Hepatocyte (in vitro differentiated cells): ENCODE measurements around the gene DNMT3B. TPM values are rescaled to one million over a fixed set of nuclear protein-coding genes. Genes with fewer than 3 reads are reported as not detected.
"Not testable (repeated sequence)": the region's sequence is repeated elsewhere in the genome, so short reads cannot be mapped to it uniquely, and the experiment has no call there.

Experiments
- DNase-seq: peaks from one replicate; pipeline ENCODE4 v3.0.0-alpha.2; 2016; ENCODE audit warnings: low spot score
- H2AFZ ChIP-seq: fragments of 200-600 bp; sonication (generic); 2 replicates; pipeline ENCODE4 v1.6.0; 2016; ENCODE audit warnings: antibody characterized with exemption, mild to moderate bottlenecking
- H3K27ac ChIP-seq: fragments of 200-600 bp; sonication (generic); 2 replicates; pipeline ENCODE4 v1.5.1; 2016; ENCODE audit warnings: mild to moderate bottlenecking
- H3K27me3 ChIP-seq: fragments of 200-600 bp; sonication (generic); 2 replicates; pipeline ENCODE4 v1.6.1; 2016
- H3K36me3 ChIP-seq: fragments of 200-600 bp; sonication (generic); replicated peaks from 2 replicates; pipeline ENCODE4 v1.5.1; 2016; ENCODE audit warnings: low read depth; ENCODE audit not compliant: insufficient read depth
- H3K4me1 ChIP-seq: fragments of 200-600 bp; sonication (generic); 2 replicates; pipeline ENCODE4 v1.5.1; 2016; ENCODE audit warnings: mild to moderate bottlenecking, moderate library complexity; ENCODE audit not compliant: insufficient read depth
- H3K4me2 ChIP-seq: fragments of 200-600 bp; sonication (generic); 2 replicates; pipeline ENCODE4 v1.6.0; 2016
- H3K4me3 ChIP-seq: fragments of 200-600 bp; sonication (generic); 2 replicates; pipeline ENCODE4 v1.5.1; 2016; ENCODE audit warnings: mild to moderate bottlenecking
- H3K79me2 ChIP-seq: fragments of 200-600 bp; sonication (generic); 2 replicates; pipeline ENCODE4 v1.6.0; 2017; ENCODE audit warnings: mild to moderate bottlenecking
- H3K9me2 ChIP-seq: fragments of 200-600 bp; sonication (generic); replicated peaks from 2 replicates; pipeline ENCODE4 v1.6.0; 2017; ENCODE audit warnings: mild to moderate bottlenecking; ENCODE audit not compliant: insufficient read depth
- H3K9me3 ChIP-seq: fragments of 200-600 bp; sonication (generic); 2 replicates; pipeline ENCODE4 v1.5.1; 2016; ENCODE audit warnings: low read depth, mild to moderate bottlenecking
- H4K20me1 ChIP-seq: fragments of 200-600 bp; sonication (generic); 2 replicates; pipeline ENCODE4 v1.6.0; 2016; ENCODE audit warnings: mild to moderate bottlenecking; ENCODE audit not compliant: insufficient read depth, poor library complexity, severe bottlenecking
- CTCF ChIP-seq: fragments of 200-600 bp; sonication (generic); IDR thresholded peaks from 2 replicates; pipeline ENCODE4 v1.5.1; 2016; ENCODE audit warnings: antibody characterized with exemption, mild to moderate bottlenecking; ENCODE audit not compliant: poor library complexity
- EZH2 ChIP-seq: fragments of 200-600 bp; sonication (generic); IDR thresholded peaks from 2 replicates; pipeline ENCODE4 v1.6.1; 2016; ENCODE audit warnings: antibody characterized with exemption, mild to moderate bottlenecking, borderline replicate concordance
- EZH2phosphoT487 ChIP-seq: fragments of 200-600 bp; sonication (generic); IDR thresholded peaks from one replicate; pipeline ENCODE4 v1.6.1; 2018; ENCODE audit warnings: antibody characterized with exemption, mild to moderate bottlenecking, low read depth, moderate library complexity; ENCODE audit not compliant: unreplicated experiment, severe bottlenecking
- WGBS: methylation state at CpG from one replicate; pipeline ENCODE4 v1.1.6; 2016; ENCODE audit warnings: low lambda C conversion rate; ENCODE audit errors: missing lambda C conversion rate; 5-methylcytosine and 5-hydroxymethylcytosine counted together
- polyA plus RNA-seq: library from polyadenylated mRNA; unstranded; fragments of >200 nt; fragmentation: Nextera tagmentation; extraction: Ambion mirVana; gene quantifications from 2 replicates; pipeline ENCODE4 v1.2.1, GENCODE V29; 2016
- total RNA-seq: library from RNA; depleted of rRNA; stranded (reverse); fragments of >200 nt; gene quantifications from 2 replicates; pipeline ENCODE4 v1.2.3, GENCODE V29; 2014

The DNMT3B gene
- total and polyA plus RNA-seq, 2 experiments from 2014 or later: 4.3 to 5.2 TPM

- no peak overlapping the region for H3K4me3 ChIP-seq
- no peaks in the 10 kb centered on the region for H3K9me2 ChIP-seq
- TF ChIP-seq EZH2 (no peak), EZH2phosphoT487 (no peak), CTCF (no peak)
- H3K27ac ChIP-seq: no peak overlapping the region
- no peak for DNase-seq
- no peaks in the 10 kb centered on the region for H3K27me3 ChIP-seq
- H3K4me1 ChIP-seq: peaks cover 10% of the 10 kb centered on the region
- no peak overlapping the region for H3K4me2 ChIP-seq
- no peaks in the 10 kb centered on the region for H3K79me2 ChIP-seq
- 95% methylated on average over 13 of the region's 13 CpGs for WGBS
- no peaks in the 10 kb centered on the region for H3K36me3 ChIP-seq
- H2AFZ ChIP-seq: no peak overlapping the region
- H4K20me1 ChIP-seq: no peaks in the 10 kb centered on the region
- no peaks in the 10 kb centered on the region for H3K9me3 ChIP-seq
Observed at GRCh38 chr20:32792731-32793458, 30.7 kb downstream of the DNMT3B start.

GRCh38 chr20:32796383-32796948 is 34.3 kb downstream of the DNMT3B start:
- Histone ChIP-seq H3K9me2 (no peaks in the 10 kb centered on the region), H3K79me2 (no peaks in the 10 kb centered on the region), H3K4me3 (no peak overlapping the region), H3K36me3 (no peaks in the 10 kb centered on the region), H3K27me3 (no peaks in the 10 kb centered on the region), H2AFZ (no peak overlapping the region), H3K4me1 (peaks cover 10% of the 10 kb centered on the region), H3K27ac (no peak overlapping the region), H4K20me1 (no peaks in the 10 kb centered on the region), H3K4me2 (no peak overlapping the region), H3K9me3 (no peaks in the 10 kb centered on the region)
- TF ChIP-seq EZH2 (no peak), CTCF (no peak), EZH2phosphoT487 (no peak)
- DNase-seq: no peak
- 90% methylated on average over 3 of the region's 3 CpGs for WGBS

GRCh38 chr20:32796981-32797451 is 34.8 kb downstream of the DNMT3B start:
- Histone ChIP-seq H3K4me2 (no peak overlapping the region), H3K27ac (no peak overlapping the region), H3K4me3 (no peak overlapping the region), H3K9me2 (no peaks in the 10 kb centered on the region), H3K9me3 (no peaks in the 10 kb centered on the region), H3K4me1 (peaks cover 8% of the 10 kb centered on the region), H2AFZ (no peak overlapping the region), H3K27me3 (no peaks in the 10 kb centered on the region), H4K20me1 (no peaks in the 10 kb centered on the region), H3K79me2 (no peaks in the 10 kb centered on the region), H3K36me3 (no peaks in the 10 kb centered on the region)
- WGBS: 78% methylated on average over 10 of the region's 10 CpGs
- TF ChIP-seq CTCF (no peak), EZH2 (no peak), EZH2phosphoT487 (no peak)
- DNase-seq: no peak

- H3K4me2 ChIP-seq, H3K79me2 ChIP-seq, H3K27ac ChIP-seq, H3K4me1 ChIP-seq, DNase-seq, H3K9me3 ChIP-seq, H4K20me1 ChIP-seq, H3K27me3 ChIP-seq, H3K36me3 ChIP-seq, H3K9me2 ChIP-seq, H3K4me3 ChIP-seq, H2AFZ ChIP-seq: not testable (repeated sequence)
- WGBS: 95% methylated on average over 5 of the region's 5 CpGs
Observed at GRCh38 chr20:32797571-32797970, 35.4 kb downstream of the DNMT3B start.
